ENCODE results near the gene HPSE.
"Not testable (repeated sequence)": the region's sequence is repeated elsewhere in the genome, so short reads cannot be mapped to it uniquely, and the experiment has no call there.

HPSE gene

DNA sequence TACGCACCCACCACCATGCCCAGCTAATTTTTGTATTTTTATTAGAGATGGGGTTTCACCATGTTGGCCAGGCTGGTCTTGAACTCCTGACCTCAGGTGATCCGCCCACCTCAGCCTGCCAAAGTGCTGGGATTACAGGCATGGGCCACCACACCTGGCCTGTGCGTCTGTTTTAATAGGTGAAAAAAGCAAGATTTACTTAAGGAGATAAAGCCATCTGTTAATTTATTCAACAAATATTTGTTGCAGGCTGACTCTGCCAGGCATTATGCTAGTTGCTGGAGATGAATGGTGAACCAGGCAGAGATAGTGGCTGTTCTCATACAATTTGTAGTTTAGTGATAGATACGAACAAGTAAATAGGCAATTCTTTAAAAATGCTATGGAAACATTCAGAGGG is 9.3 kb downstream of the HPSE start:
- H3K9me3 ChIP-seq (ENCODE audit: low read length); H3K36me3 ChIP-seq (ENCODE audit: insufficient read depth, low read length): not testable (repeated sequence)

DNA sequence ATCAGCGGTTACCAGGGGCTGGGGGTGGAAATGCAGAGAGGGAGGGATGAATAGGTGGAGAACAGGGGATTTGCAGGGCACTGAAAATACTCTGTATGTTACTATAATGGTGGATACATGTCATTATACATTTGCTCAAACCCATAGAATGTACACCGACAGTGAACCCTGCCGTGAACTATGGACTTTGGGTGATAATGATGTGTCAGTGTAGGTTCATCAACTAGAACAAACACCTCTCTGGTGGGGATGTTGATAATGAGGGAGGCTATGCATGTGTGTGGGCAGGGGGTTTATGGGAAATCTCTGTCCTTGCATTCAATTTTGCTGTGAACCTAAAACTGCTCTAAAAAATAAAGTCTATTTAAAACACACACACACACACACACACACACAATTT is 11.5 kb downstream of the HPSE start:
- peaks cover 16% of the 10 kb centered on the region for H3K27me3 ChIP-seq (ENCODE audit: insufficient read depth, low read length)
- no peaks in the 10 kb centered on the region for H3K36me3 ChIP-seq (ENCODE audit: insufficient read depth, low read length)
- no peaks in the 10 kb centered on the region for H3K9me3 ChIP-seq (ENCODE audit: low read length)
- H3K4me1 ChIP-seq (ENCODE audit: insufficient read depth, low read length): no peaks in the 10 kb centered on the region
- no peak overlapping the region for H2AFZ ChIP-seq (ENCODE audit: low read depth, low read length)
- no peak overlapping the region for H3K4me3 ChIP-seq (ENCODE audit: low read length)

More for the DNA sequence above, 9.3 kb downstream of the HPSE start:
- H3K4me1 ChIP-seq (ENCODE audit: insufficient read depth, low read length); H3K4me3 ChIP-seq (ENCODE audit: low read length); H2AFZ ChIP-seq (ENCODE audit: low read depth, low read length): not testable (repeated sequence)
- H3K27me3 ChIP-seq (ENCODE audit: insufficient read depth, low read length): peaks cover 28% of the 10 kb centered on the region

DNA sequence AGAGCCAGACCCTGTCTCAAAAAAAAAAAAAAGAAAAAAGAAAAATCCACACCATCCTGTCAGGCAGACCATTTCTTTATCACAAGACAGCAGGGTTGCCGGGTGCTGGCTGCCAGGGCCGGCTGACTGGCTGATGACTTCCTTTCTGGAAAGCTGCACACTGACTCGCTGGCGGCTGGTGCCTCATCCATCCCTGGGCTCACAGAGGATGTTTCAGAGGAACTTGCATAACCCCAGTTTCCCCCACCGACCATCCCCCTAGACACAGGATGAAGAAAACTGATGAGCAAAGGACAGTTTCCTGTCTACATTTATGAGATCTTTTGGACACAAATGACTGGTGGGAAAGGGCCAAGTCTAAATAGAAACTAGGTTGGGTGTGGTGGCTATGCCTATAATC is 14.1 kb downstream of the HPSE start:
- H3K9me3 ChIP-seq (ENCODE audit: low read length): no peaks in the 10 kb centered on the region
- H3K4me1 ChIP-seq (ENCODE audit: insufficient read depth, low read length): no peaks in the 10 kb centered on the region
- no peaks in the 10 kb centered on the region for H3K36me3 ChIP-seq (ENCODE audit: insufficient read depth, low read length)
- H2AFZ ChIP-seq (ENCODE audit: low read depth, low read length): no peak overlapping the region
- no peak overlapping the region for H3K4me3 ChIP-seq (ENCODE audit: low read length)
- H3K27me3 ChIP-seq (ENCODE audit: insufficient read depth, low read length): peaks cover 6% of the 10 kb centered on the region

DNA sequence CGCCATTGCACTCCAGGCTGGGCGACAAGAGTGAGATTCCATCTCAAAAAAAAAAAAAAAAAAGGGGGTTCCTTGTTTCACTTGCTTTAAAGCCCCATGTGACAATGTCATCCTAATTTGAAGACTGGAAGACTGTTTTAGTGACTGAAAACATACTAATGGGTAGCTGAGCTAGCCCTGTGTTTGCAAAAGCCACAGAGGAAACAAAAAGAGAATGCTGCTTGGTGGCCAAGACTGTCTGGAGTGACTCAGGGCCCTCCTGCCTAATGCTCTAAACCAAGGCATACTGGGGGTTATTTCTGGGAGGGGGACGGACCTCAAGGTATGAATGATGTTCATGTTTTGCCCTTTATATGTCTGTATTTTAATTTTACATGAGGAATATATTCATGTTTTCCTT is 16.0 kb downstream of the HPSE start:
- peaks cover 6% of the 10 kb centered on the region for H3K27me3 ChIP-seq (ENCODE audit: insufficient read depth, low read length)
- no peaks in the 10 kb centered on the region for H3K9me3 ChIP-seq (ENCODE audit: low read length)
- no peaks in the 10 kb centered on the region for H3K36me3 ChIP-seq (ENCODE audit: insufficient read depth, low read length)
- no peak overlapping the region for H3K4me3 ChIP-seq (ENCODE audit: low read length)
- H3K4me1 ChIP-seq (ENCODE audit: insufficient read depth, low read length): no peaks in the 10 kb centered on the region
- no peak overlapping the region for H2AFZ ChIP-seq (ENCODE audit: low read depth, low read length)

DNA sequence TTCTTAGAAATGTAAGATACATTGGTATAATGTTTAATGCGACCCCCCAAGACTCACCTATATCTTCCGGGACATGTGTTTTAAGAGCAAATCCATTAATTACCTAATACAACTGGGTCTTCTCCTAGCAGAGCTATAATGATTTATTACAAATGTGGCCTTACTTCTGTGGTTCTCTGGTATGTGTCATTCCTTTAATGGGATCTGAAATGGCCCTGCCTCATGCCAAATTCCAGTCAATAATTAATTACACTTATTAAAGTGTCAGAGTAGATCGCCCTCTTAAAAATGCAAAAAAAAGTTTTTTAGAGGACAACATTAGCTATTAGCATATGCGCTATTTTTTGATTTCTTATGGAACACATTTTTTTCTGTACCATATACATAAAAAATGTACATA is 17.0 kb downstream of the HPSE start:
- H3K9me3 ChIP-seq (ENCODE audit: low read length): no peaks in the 10 kb centered on the region
- H3K4me3 ChIP-seq (ENCODE audit: low read length): no peak overlapping the region
- no peaks in the 10 kb centered on the region for H3K4me1 ChIP-seq (ENCODE audit: insufficient read depth, low read length)
- no peaks in the 10 kb centered on the region for H3K36me3 ChIP-seq (ENCODE audit: insufficient read depth, low read length)
- H3K27me3 ChIP-seq (ENCODE audit: insufficient read depth, low read length): peaks cover 4% of the 10 kb centered on the region
- no peak overlapping the region for H2AFZ ChIP-seq (ENCODE audit: low read depth, low read length)

DNA sequence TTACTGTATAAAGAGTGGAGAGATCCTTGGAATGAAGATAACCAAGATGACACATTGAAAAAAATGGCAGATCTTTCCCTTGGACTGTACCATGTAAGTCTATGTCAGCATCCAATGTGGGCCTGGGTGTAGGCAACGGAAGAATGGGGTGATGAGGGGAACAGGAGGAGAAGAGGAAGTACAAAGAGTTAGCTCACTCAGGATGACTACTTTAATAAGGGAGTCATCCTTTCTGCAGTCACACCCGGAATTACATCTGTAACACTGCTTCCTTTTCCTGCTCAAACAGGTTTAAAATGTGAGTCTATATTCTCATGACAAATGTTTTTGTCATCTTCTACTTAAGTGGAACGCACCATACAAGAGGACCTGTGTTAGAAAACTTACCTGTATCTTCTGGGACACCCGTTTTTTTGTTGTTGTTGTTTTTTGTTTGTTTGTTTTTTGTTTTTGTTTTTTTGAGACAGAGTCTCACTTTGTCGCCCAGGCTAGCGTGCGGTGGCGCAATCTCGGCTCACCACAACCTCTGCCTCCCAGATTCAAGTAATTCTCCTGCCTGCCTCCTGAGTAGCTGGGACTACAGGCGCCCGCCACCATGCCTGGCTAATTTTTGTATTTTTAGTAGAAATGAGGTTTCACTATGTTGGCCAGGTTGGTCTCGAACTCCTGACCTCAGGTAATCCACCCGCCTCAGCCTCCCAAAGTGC is 18.0 kb downstream of the HPSE start:
- Histone ChIP-seq H3K9me3 (ENCODE audit: low read length) (no peaks in the 10 kb centered on the region), H3K4me3 (ENCODE audit: low read length) (no peak overlapping the region), H3K4me1 (ENCODE audit: insufficient read depth, low read length) (no peaks in the 10 kb centered on the region), H2AFZ (ENCODE audit: low read depth, low read length) (no peak overlapping the region), H3K27me3 (ENCODE audit: insufficient read depth, low read length) (peaks cover 4% of the 10 kb centered on the region), H3K36me3 (ENCODE audit: insufficient read depth, low read length) (no peaks in the 10 kb centered on the region)

DNA sequence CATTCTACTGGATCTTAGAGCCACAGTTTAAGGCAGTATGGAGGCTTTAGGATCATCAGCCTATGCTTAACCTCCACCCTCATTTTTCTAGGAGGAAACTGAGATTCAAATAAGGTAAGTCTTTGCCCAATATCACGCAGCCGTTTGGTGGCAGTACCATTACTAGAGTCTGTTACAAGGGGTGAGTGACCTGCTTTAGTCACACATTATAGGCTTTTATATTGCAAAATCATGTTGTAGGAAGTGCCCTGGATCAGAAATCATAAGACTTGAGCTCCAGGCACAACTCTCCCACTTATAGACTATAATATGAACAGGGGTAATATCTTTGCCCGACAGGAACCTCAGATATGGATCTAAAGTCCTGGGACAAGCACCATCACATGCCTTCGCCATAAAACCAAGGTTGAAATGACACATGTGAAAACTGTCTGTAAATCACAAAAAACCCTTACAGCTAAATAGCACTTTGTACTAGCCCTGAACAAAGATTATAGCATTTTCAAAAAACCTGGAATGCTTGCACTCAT is 19.2 kb downstream of the HPSE start:
- Histone ChIP-seq H3K27me3 (ENCODE audit: insufficient read depth, low read length) (peaks cover 4% of the 10 kb centered on the region), H2AFZ (ENCODE audit: low read depth, low read length) (no peak overlapping the region), H3K4me1 (ENCODE audit: insufficient read depth, low read length) (no peaks in the 10 kb centered on the region), H3K36me3 (ENCODE audit: insufficient read depth, low read length) (no peaks in the 10 kb centered on the region), H3K9me3 (ENCODE audit: low read length) (no peaks in the 10 kb centered on the region), H3K4me3 (ENCODE audit: low read length) (no peak overlapping the region)

DNA sequence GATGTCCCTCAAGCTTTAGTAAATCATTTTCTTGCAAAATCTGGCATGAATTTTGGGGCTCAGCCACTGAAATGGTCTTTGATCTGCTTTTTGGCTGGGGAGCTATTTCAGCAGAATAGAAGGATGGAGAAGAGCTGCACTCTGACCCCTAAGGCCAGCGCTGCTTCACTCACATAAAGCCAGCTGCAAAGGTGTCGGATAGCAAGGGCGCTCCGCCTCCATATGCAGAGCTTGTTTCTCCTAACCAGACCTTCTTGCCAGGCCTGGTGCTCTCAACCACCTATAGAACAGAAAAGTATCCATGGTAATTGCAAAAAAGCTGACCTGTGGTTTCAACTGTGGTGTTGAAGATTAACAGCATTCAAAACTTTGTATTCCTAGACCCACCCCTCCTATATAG is 26.0 kb downstream of the HPSE start:
- Histone ChIP-seq H3K4me3 (ENCODE audit: low read length) (no peak overlapping the region), H3K9me3 (ENCODE audit: low read length) (no peaks in the 10 kb centered on the region), H3K27me3 (ENCODE audit: insufficient read depth, low read length) (no peaks in the 10 kb centered on the region)

DNA sequence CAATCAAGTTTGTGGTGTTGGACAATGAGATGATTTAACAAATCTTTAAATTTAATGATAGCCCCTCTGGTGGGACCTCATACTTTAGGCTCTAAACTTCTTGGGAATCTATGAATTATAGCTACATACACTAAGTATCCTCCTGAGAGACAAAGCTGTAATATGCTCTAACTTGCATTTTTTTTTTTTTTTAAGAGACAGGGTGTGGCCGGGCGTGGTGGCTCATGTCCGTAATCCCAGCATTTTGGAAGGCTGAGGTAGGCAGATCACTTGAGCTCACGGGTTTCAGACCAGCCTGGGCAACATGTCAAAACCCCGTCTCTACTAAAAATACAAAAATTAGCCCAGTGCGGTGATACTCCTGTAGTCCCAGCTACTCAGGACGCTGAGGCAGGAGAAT is 26.7 kb downstream of the HPSE start:
- Histone ChIP-seq H3K4me3 (ENCODE audit: low read length) (no peak overlapping the region), H3K4me1 (ENCODE audit: insufficient read depth, low read length) (peaks cover 5% of the 10 kb centered on the region), H3K36me3 (ENCODE audit: insufficient read depth, low read length) (no peaks in the 10 kb centered on the region), H2AFZ (ENCODE audit: low read depth, low read length) (no peak overlapping the region), H3K27me3 (ENCODE audit: insufficient read depth, low read length) (no peaks in the 10 kb centered on the region), H3K9me3 (ENCODE audit: low read length) (no peaks in the 10 kb centered on the region)

More for the DNA sequence above, 26.0 kb downstream of the HPSE start:
- Histone ChIP-seq H2AFZ (ENCODE audit: low read depth, low read length) (no peak overlapping the region), H3K36me3 (ENCODE audit: insufficient read depth, low read length) (no peaks in the 10 kb centered on the region), H3K4me1 (ENCODE audit: insufficient read depth, low read length) (peaks cover 5% of the 10 kb centered on the region)

DNA sequence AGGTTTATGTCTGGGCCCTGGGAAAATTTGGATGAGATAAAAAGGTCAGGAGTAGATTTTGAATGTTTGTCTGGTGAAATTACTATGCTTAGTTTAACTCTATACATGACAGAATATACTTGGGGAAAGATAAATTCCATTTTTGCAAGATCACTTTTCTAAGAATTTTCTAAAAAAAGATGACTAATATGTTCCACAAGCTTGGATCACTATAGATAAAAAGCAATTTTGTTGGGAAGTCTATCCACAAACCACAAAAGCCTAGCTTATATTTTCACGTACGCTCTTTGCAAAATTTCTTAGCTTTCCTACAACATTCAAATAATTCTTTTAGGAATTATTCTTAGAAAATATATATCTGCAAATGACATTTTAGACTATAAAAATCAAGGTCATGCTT is 29.5 kb downstream of the HPSE start:
- Histone ChIP-seq H3K4me3 (ENCODE audit: low read length) (no peak overlapping the region), H3K36me3 (ENCODE audit: insufficient read depth, low read length) (no peaks in the 10 kb centered on the region), H3K27me3 (ENCODE audit: insufficient read depth, low read length) (no peaks in the 10 kb centered on the region), H2AFZ (ENCODE audit: low read depth, low read length) (no peak overlapping the region), H3K4me1 (ENCODE audit: insufficient read depth, low read length) (peaks cover 5% of the 10 kb centered on the region), H3K9me3 (ENCODE audit: low read length) (no peaks in the 10 kb centered on the region)

DNA sequence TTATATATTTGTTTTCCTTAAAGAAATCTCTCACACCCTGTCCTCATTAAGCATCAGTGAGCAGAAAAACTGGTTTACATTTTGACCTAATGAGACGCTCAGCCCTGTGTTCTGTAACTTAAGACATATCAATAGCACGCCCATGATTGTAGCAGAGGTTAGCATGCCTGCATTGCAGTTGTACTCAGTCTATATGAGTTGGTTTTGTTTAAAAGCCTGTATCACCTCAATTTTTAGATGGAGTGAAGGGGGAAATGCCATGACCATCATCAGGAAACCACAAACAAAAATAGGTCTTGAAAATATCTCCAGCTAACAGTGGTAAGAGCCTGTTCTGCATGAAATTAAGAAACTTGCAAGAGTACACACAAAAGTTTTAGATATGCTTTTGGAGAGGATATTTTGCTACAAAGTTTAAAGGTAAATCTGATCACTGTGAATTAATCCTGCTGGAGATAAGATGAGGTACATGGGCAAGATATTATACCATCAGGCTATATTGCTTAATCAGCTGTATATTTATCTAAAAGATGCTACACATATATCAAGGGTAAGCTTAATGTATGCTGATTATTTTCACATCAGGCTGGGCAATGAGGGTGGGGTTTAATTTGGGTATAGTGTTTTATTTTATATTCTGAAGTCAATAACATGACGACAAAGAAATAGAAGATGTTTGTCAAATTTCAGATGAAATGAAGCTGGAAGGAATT is 36.9 kb downstream of the HPSE start:
- Histone ChIP-seq H3K4me3 (ENCODE audit: low read length) (no peak overlapping the region), H3K4me1 (ENCODE audit: insufficient read depth, low read length) (no peaks in the 10 kb centered on the region), H3K27me3 (ENCODE audit: insufficient read depth, low read length) (peaks cover 6% of the 10 kb centered on the region), H3K9me3 (ENCODE audit: low read length) (no peaks in the 10 kb centered on the region), H3K36me3 (ENCODE audit: insufficient read depth, low read length) (no peaks in the 10 kb centered on the region), H2AFZ (ENCODE audit: low read depth, low read length) (no peak overlapping the region)

DNA sequence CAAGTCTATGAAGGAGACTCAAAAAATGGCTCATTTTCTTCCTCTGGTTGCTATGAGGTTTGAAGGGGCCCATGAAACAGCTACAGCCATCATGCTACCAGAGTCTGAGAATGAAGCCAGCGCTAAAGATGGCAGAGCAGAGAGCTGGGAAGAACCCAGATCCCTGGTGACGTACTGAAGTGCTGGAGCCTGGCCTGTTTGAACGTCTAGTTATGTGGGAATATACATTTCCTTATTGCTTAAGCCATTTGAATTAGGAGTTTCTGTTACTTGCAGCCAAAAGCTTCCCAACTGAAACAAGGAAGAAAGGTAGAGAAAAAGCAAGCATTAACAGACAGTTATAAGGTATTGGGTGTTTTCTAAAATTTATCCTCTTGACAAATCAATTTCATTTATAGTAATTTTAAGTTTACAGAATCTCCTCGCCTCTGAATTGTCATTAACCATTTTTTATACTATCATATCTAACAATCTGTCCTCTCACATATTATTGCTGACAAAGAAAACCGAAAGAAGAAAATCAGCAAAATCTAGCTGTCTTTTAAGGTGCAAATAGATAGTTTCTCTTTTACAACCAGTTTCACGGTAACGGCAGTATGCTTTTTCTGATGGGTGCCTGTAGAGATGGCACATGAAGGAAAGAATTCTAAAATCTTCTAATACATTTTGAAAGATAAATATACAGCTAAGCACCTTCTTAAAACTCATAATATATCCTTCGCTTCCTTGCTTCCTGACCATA is 41.2 kb downstream of the HPSE start:
- Histone ChIP-seq H3K9me3 (ENCODE audit: low read length) (no peaks in the 10 kb centered on the region), H2AFZ (ENCODE audit: low read depth, low read length) (no peak overlapping the region), H3K4me1 (ENCODE audit: insufficient read depth, low read length) (no peaks in the 10 kb centered on the region), H3K4me3 (ENCODE audit: low read length) (no peak overlapping the region), H3K27me3 (ENCODE audit: insufficient read depth, low read length) (peaks cover 6% of the 10 kb centered on the region), H3K36me3 (ENCODE audit: insufficient read depth, low read length) (no peaks in the 10 kb centered on the region)

DNA sequence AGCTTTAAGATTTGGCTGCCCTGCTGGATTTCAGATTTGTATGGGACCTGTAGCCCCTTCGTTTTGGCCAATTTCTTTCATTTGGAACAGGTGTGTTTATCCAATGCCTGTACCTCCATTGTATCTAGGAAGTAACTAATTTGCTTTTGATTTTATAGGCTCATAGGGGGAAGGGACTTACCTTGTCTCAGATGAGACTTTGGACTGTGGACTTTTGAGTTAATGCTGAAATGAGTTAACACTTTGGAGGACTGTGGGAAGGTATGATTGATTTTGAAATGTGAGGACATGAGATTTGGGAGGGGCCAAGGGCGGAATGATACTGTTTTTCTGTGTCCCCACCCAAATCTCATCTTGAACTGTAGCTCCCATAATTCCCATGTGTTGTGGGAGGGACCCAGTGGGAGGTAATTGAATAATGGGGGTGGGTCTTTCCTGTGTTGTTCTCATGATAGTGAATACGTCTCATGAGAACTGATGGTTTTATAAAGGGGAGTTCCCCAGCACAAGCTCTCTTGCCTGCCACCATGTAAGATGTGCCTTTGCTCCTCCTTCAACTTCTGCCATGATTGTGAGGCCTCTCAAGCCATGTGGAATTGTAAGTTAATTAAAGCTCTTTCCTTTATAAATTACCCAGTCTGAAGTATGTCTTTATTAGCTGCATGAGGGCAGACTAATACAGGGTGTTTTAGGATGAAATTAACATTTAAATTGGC is 44.4 kb downstream of the HPSE start:
- not testable (repeated sequence) for H2AFZ ChIP-seq (ENCODE audit: low read depth, low read length); H3K36me3 ChIP-seq (ENCODE audit: insufficient read depth, low read length)

More for the DNA sequence above, 44.4 kb downstream of the HPSE start:
- not testable (repeated sequence) for H3K27me3 ChIP-seq (ENCODE audit: insufficient read depth, low read length); H3K9me3 ChIP-seq (ENCODE audit: low read length); H3K4me3 ChIP-seq (ENCODE audit: low read length); H3K4me1 ChIP-seq (ENCODE audit: insufficient read depth, low read length)

Data from neuron (in vitro differentiated cells).